GM23338 (cell line): ENCODE data around the gene MYO7B. TPM values are rescaled to one million over a fixed set of nuclear protein-coding genes. Genes with fewer than 3 reads are reported as not detected.

Source experiments
- ATAC-seq: fragments of 200-7000 bp; cut with Tn5 transposase; 3 replicates; pipeline ENCODE4 v1.9.1; 2020
- DNase-seq: peaks from one replicate; pipeline ENCODE4 v3.0.0-alpha.2; 2015; ENCODE audit warnings: low spot score
- H2AFZ ChIP-seq: fragments of 200-600 bp; sonication (generic); 2 replicates; pipeline ENCODE4 v1.8.0; 2016; ENCODE audit warnings: antibody characterized with exemption, mild to moderate bottlenecking, moderate library complexity
- H3F3A ChIP-seq: fragments of 200-600 bp; sonication (generic); replicated peaks from 2 replicates; pipeline ENCODE4 v1.8.0; 2017; ENCODE audit warnings: antibody characterized with exemption, mixed run types, low read depth
- H3K27ac ChIP-seq: fragments of 200-600 bp; sonication (generic); 2 replicates; pipeline ENCODE4 v1.6.1; 2016; ENCODE audit warnings: low read depth
- H3K27me3 ChIP-seq: fragments of 200-600 bp; sonication (generic); 2 replicates; pipeline ENCODE4 v1.8.0; 2016; ENCODE audit warnings: mild to moderate bottlenecking, mixed run types, moderate library complexity; ENCODE audit not compliant: insufficient read depth
- H3K36me3 ChIP-seq: fragments of 200-600 bp; sonication (generic); 2 replicates; pipeline ENCODE4 v1.8.0; 2016; ENCODE audit warnings: mild to moderate bottlenecking; ENCODE audit not compliant: insufficient read depth
- H3K4me1 ChIP-seq: fragments of 200-600 bp; sonication (generic); 2 replicates; pipeline ENCODE4 v1.8.0; 2016; ENCODE audit warnings: mild to moderate bottlenecking, moderate library complexity; ENCODE audit not compliant: insufficient read depth
- H3K4me2 ChIP-seq: fragments of 200-600 bp; sonication (generic); 2 replicates; pipeline ENCODE4 v1.7.1; 2017; ENCODE audit warnings: mixed run types
- H3K4me3 ChIP-seq: fragments of 200-600 bp; sonication (generic); 2 replicates; pipeline ENCODE4 v1.6.1; 2016; ENCODE audit warnings: mixed run types
- H3K79me2 ChIP-seq: fragments of 200-600 bp; sonication (generic); replicated peaks from 2 replicates; pipeline ENCODE4 v1.8.0; 2017; ENCODE audit warnings: mild to moderate bottlenecking; ENCODE audit not compliant: insufficient read depth
- H3K9me2 ChIP-seq: fragments of 200-600 bp; sonication (generic); 2 replicates; pipeline ENCODE4 v1.8.0; 2017; ENCODE audit not compliant: insufficient read depth
- H4K20me1 ChIP-seq: fragments of 200-600 bp; sonication (generic); replicated peaks from 2 replicates; pipeline ENCODE4 v1.8.0; 2017; ENCODE audit warnings: mild to moderate bottlenecking; ENCODE audit not compliant: insufficient read depth
- H3K27ac Mint-ChIP-seq: 2 replicates; pipeline ENCODE4 v1.8.0; 2020; ENCODE audit warnings: inconsistent platforms, mild to moderate bottlenecking, moderate library complexity, mixed read lengths
- H3K27me3 Mint-ChIP-seq: 3 replicates; pipeline ENCODE4 v1.8.0; 2022; ENCODE audit warnings: low read depth, mild to moderate bottlenecking, moderate library complexity, mixed read lengths, inconsistent platforms; ENCODE audit not compliant: insufficient read depth, poor library complexity
- H3K36me3 Mint-ChIP-seq: 3 replicates; pipeline ENCODE4 v1.8.0; 2021; ENCODE audit warnings: low read depth, mild to moderate bottlenecking, inconsistent platforms, moderate library complexity, mixed read lengths
- H3K4me1 Mint-ChIP-seq: 3 replicates; pipeline ENCODE4 v1.8.0; 2020; ENCODE audit warnings: mild to moderate bottlenecking, inconsistent platforms, mixed read lengths
- H3K4me3 Mint-ChIP-seq: 3 replicates; pipeline ENCODE4 v1.8.0; 2021; ENCODE audit warnings: moderate library complexity, mild to moderate bottlenecking, inconsistent platforms, mixed read lengths
- H3K9me3 Mint-ChIP-seq: 3 replicates; pipeline ENCODE4 v1.8.0; 2020; ENCODE audit warnings: moderate library complexity, mild to moderate bottlenecking, inconsistent platforms, mixed read lengths
- CREB1 ChIP-seq: fragments of 250-450 bp; sonication (Bioruptor Pico); IDR thresholded peaks from 2 replicates; pipeline ENCODE4 v1.5.0; 2020; ENCODE audit warnings: low read depth, mild to moderate bottlenecking, moderate library complexity
- ETS1 ChIP-seq: IDR thresholded peaks from 2 replicates; pipeline ENCODE4 v1.6.1; 2016; ENCODE audit warnings: antibody characterized with exemption
- EZH2 ChIP-seq: fragments of 200-600 bp; sonication (generic); IDR thresholded peaks from one replicate; pipeline ENCODE4 v1.8.0; 2017; ENCODE audit warnings: antibody characterized with exemption, mild to moderate bottlenecking, low read depth; ENCODE audit not compliant: unreplicated experiment
- EZH2phosphoT487 ChIP-seq: fragments of 200-600 bp; sonication (generic); IDR thresholded peaks from one replicate; pipeline ENCODE4 v1.8.1; 2018; ENCODE audit warnings: antibody characterized with exemption; ENCODE audit not compliant: unreplicated experiment
- JUNB ChIP-seq: IDR thresholded peaks from one replicate; pipeline ENCODE4 v1.6.1; 2016; ENCODE audit warnings: antibody characterized with exemption; ENCODE audit not compliant: unreplicated experiment
- NANOG ChIP-seq: IDR thresholded peaks from 2 replicates; pipeline ENCODE4 v1.6.1; 2016; ENCODE audit warnings: antibody characterized with exemption, borderline replicate concordance
- REST ChIP-seq: IDR thresholded peaks from one replicate; pipeline ENCODE4 v1.6.1; 2018; ENCODE audit warnings: antibody characterized with exemption; ENCODE audit not compliant: unreplicated experiment
- STAT1 ChIP-seq: IDR thresholded peaks from one replicate; pipeline ENCODE4 v1.6.1; 2016; ENCODE audit warnings: antibody characterized with exemption; ENCODE audit not compliant: unreplicated experiment
- ZNF114 ChIP-seq: fragments of 250-450 bp; sonication (Bioruptor Pico); IDR thresholded peaks from 2 replicates; pipeline ENCODE4 v1.5.0; 2020; ENCODE audit warnings: mild to moderate bottlenecking, moderate library complexity
- ZNF331 ChIP-seq: fragments of 250-450 bp; sonication (Bioruptor Pico); IDR thresholded peaks from 2 replicates; pipeline ENCODE4 v1.5.0; 2020; ENCODE audit warnings: low read depth, mild to moderate bottlenecking, moderate library complexity
- polyA plus RNA-seq: library from polyadenylated mRNA; unstranded; fragments of >200 nt; fragmentation: Nextera tagmentation; extraction: Ambion mirVana; gene quantifications from 2 replicates; pipeline ENCODE4 v1.2.1, GENCODE V29; 2016
- total RNA-seq: library from RNA; depleted of rRNA; stranded (reverse); fragments of >200 nt; shearing (Covaris generic); gene quantifications from 2 replicates; pipeline ENCODE4 v1.2.3, GENCODE V29; 2014

Gene MYO7B
- total and polyA plus RNA-seq, 2 experiments from 2014 or later: not detected

- no peaks in the 10 kb centered on the region for H3F3A ChIP-seq
- no peak overlapping the region for H3K27ac ChIP-seq
- H3K36me3 ChIP-seq: no peaks in the 10 kb centered on the region
- no peak for ATAC-seq
- no peaks in the 10 kb centered on the region for H3K9me2 ChIP-seq
- H3K27ac Mint-ChIP-seq: no peak overlapping the region
- no peaks in the 10 kb centered on the region for H3K36me3 Mint-ChIP-seq
- H3K4me2 ChIP-seq: no peak overlapping the region
- no peak overlapping the region for H3K4me3 Mint-ChIP-seq
- H3K27me3 Mint-ChIP-seq: peaks cover 1% of the 10 kb centered on the region
- no peaks in the 10 kb centered on the region for H4K20me1 ChIP-seq
- no peaks in the 10 kb centered on the region for H3K79me2 ChIP-seq
- H2AFZ ChIP-seq: no peak overlapping the region
- no peak overlapping the region for H3K4me3 ChIP-seq
- peaks cover 10% of the 10 kb centered on the region; the same call in 1 of the 2 replicates for H3K4me1 ChIP-seq
- H3K4me1 Mint-ChIP-seq: peaks cover 7% of the 10 kb centered on the region; the same call in 1 of the 3 replicates
- no peaks in the 10 kb centered on the region for H3K9me3 Mint-ChIP-seq
- no peak for DNase-seq
- no peaks in the 10 kb centered on the region for H3K27me3 ChIP-seq
- TF ChIP-seq NANOG: no peak
- no peak for TF ChIP-seq JUNB
- TF ChIP-seq STAT1: no peak
- no peak for TF ChIP-seq ZNF331 (CRISPR knock-in tag)
- no peak for TF ChIP-seq REST
- no peak for TF ChIP-seq EZH2
- TF ChIP-seq ZNF114 (CRISPR knock-in tag): no peak
- TF ChIP-seq CREB1 (CRISPR knock-in tag): no peak
- TF ChIP-seq EZH2phosphoT487: no peak
- no peak for TF ChIP-seq ETS1
Observed at GRCh38 chr2:127634626-127635379, 99.3 kb downstream of the MYO7B start.
